Lung (tissue), 12 donors: ENCODE data around the gene C1orf56. TPM values are rescaled to one million over a fixed set of nuclear protein-coding genes. Genes with fewer than 3 reads are reported as not detected.

Experiments
- ATAC-seq: fragments of 200-7000 bp; cut with Tn5 transposase; one replicate; pipeline ENCODE4 v1.9.1; 2020; ENCODE audit warnings: moderate number of reproducible peaks; ENCODE audit not compliant: insufficient read depth, low FRiP score
- DNase-seq, 3 donors: peaks; one replicate each; pipeline ENCODE4 v3.0.0-alpha.2; 2013 to 2017
- H3K27ac ChIP-seq, 2 donors: one replicate each; pipeline ENCODE4 v1.5.1; 2013; ENCODE audit warnings: mild to moderate bottlenecking in 2 of 2, moderate library complexity in 2 of 2, control low read depth in 1 of 2, inconsistent platforms in 1 of 2, low read depth in 1 of 2, low read length in 1 of 2
- H3K27me3 ChIP-seq, 3 donors: one replicate each; pipeline ENCODE4 v1.5.1; 2013; ENCODE audit warnings: low read length in 2 of 3; ENCODE audit not compliant: control insufficient read depth in 3 of 3, insufficient read depth in 3 of 3
- H3K36me3 ChIP-seq, 4 donors: one replicate each; pipeline ENCODE4 v1.5.1; 2013; ENCODE audit warnings: low read length in 4 of 4, mild to moderate bottlenecking in 1 of 4, moderate library complexity in 1 of 4; ENCODE audit not compliant: control insufficient read depth in 4 of 4, insufficient read depth in 4 of 4
- H3K4me1 ChIP-seq, 5 donors: one replicate each; pipeline ENCODE4 v1.5.1; 2013; ENCODE audit warnings: low read length in 5 of 5, mild to moderate bottlenecking in 2 of 5, moderate library complexity in 1 of 5; ENCODE audit not compliant: control insufficient read depth in 5 of 5, insufficient read depth in 5 of 5
- H3K4me3 ChIP-seq: one replicate; pipeline ENCODE4 v1.5.1; 2013; ENCODE audit warnings: mild to moderate bottlenecking, control low read depth, moderate library complexity
- H3K9ac ChIP-seq, 2 donors: one replicate each; pipeline ENCODE4 v1.5.1; 2013; ENCODE audit warnings: low read length in 2 of 2, control low read depth in 1 of 2; ENCODE audit not compliant: insufficient read depth in 1 of 2
- H3K9me3 ChIP-seq, 4 donors: one replicate each; pipeline ENCODE4 v1.5.1; 2013; ENCODE audit warnings: low read length in 3 of 4, mild to moderate bottlenecking in 1 of 4, moderate library complexity in 1 of 4; ENCODE audit not compliant: control insufficient read depth in 4 of 4, insufficient read depth in 3 of 4
- WGBS, 2 donors: extraction: QIAGEN DNeasy Blood & Tissue Kit; methylation state at CpG; one replicate each; pipeline ENCODE4 v1.1.7; 2013; 5-methylcytosine and 5-hydroxymethylcytosine counted together
- polyA plus RNA-seq, 2 donors: library from polyadenylated mRNA; stranded (reverse); fragments of 200-250 nt; gene quantifications; one replicate each; pipeline ENCODE4 v1.2.1, GENCODE V29; 2013
- total RNA-seq, 2 donors: library from RNA; depleted of rRNA in 1 of 2; stranded (reverse); fragments of >200 nt in 1 of 2; gene quantifications; one replicate each; pipeline ENCODE4 v1.2.1, GENCODE V29; 2014 to 2021
- TF ChIP-seq, protein P1 (sequence below): IDR thresholded peaks from 2 replicates; pipeline ENCODE4 v1.5.1; 2012; ENCODE audit warnings: mild to moderate bottlenecking; ENCODE audit errors: control extremely low read depth, extremely low read depth
- donor health status: control.
- donor health status: control.
- donor health status: Bipolar disorder and iron deficiency.
- donor health status: healthy.
- donor health status: DM: yes; HTN: yes; CAD: no.

C1orf56 gene
- total and polyA plus RNA-seq, 4 donors = 2.3 to 4.9 (median 3.9) TPM

DNA sequence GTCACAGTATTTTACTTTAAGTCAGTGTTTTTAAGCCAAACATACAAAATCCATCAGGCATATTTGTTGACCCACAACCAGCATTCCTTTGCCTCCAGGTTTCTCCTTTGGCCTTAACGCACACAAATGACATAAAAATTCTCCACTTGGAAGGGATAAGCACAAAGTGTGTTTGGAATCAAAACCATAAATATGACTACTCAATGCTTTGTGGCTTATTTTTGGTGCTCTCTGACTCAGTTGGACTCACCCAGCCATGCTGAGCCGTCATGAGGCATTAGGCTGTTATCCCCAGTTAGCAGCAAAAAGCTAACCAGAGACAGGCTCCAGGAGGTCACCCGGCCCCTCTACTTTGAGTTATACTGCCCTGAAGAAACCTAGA lies 38.4 kb upstream of the C1orf56 start:
- no peaks in the 10 kb centered on the region for H3K27me3 ChIP-seq
- H3K9ac ChIP-seq = peak overlapping the region; percentile 94 to 98
- peak overlapping the region; percentile 19 to 75 for H3K27ac ChIP-seq
- H3K4me3 ChIP-seq = peak overlapping the region; percentile 74
- no peak for DNase-seq
- ATAC-seq = no peak
- peaks cover 6 to 56% (median 20%) of the 10 kb centered on the region in 5 donors for H3K4me1 ChIP-seq
- no peaks in the 10 kb centered on the region for H3K9me3 ChIP-seq
- H3K36me3 ChIP-seq = no peaks in the 10 kb centered on the region
- WGBS, 2 donors = 62 to 76% methylated on average over 3 of the region's 3 CpGs
- TF ChIP-seq, protein P1, sequence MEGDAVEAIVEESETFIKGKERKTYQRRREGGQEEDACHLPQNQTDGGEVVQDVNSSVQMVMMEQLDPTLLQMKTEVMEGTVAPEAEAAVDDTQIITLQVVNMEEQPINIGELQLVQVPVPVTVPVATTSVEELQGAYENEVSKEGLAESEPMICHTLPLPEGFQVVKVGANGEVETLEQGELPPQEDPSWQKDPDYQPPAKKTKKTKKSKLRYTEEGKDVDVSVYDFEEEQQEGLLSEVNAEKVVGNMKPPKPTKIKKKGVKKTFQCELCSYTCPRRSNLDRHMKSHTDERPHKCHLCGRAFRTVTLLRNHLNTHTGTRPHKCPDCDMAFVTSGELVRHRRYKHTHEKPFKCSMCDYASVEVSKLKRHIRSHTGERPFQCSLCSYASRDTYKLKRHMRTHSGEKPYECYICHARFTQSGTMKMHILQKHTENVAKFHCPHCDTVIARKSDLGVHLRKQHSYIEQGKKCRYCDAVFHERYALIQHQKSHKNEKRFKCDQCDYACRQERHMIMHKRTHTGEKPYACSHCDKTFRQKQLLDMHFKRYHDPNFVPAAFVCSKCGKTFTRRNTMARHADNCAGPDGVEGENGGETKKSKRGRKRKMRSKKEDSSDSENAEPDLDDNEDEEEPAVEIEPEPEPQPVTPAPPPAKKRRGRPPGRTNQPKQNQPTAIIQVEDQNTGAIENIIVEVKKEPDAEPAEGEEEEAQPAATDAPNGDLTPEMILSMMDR = no peak

DNA sequence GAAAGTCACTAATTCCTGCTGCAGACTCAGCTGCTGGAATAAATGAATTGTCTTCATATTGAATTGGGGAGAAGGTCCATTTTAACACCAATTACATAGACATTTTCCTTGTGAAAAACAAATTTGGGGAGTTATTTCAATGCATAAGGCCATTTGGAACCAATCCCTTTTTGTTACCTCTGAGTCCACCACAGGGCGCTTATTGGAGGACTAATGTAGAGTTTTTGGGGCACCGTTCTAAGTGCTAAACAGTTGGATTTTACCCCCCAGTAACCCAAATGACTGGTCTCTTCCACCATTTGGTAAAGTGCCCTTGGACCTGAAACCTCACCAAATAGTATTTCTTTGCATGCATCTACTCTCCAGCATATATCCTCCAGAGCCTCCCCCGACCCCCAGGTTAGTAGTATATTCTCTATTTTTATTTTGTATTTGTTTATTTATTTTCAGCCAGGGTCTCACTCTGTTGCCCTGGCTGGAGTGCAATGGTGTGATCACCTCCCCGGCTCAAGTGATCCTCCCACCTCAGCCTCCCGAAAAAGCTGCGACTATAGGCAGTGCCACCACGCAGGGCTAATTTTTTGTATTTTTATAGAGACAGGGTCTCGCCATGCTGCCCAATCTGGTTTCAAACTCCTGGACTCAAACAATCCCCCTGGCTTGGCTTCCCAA lies 37.7 kb upstream of the C1orf56 start:
- ATAC-seq = no peak
- TF ChIP-seq, protein P1 = no peak
- peaks cover 6 to 51% (median 19%) of the 10 kb centered on the region in 5 donors for H3K4me1 ChIP-seq
- no peak overlapping the region for H3K4me3 ChIP-seq
- H3K9me3 ChIP-seq = no peaks in the 10 kb centered on the region
- H3K27me3 ChIP-seq = no peaks in the 10 kb centered on the region
- no peak for DNase-seq
- WGBS, 2 donors = 97 to 98% methylated on average over 8 of the region's 8 CpGs
- no peaks in the 10 kb centered on the region for H3K36me3 ChIP-seq
- no peak overlapping the region for H3K27ac ChIP-seq
- H3K9ac ChIP-seq = peak overlapping the region in 1 of 2 donors; percentile 98

DNA sequence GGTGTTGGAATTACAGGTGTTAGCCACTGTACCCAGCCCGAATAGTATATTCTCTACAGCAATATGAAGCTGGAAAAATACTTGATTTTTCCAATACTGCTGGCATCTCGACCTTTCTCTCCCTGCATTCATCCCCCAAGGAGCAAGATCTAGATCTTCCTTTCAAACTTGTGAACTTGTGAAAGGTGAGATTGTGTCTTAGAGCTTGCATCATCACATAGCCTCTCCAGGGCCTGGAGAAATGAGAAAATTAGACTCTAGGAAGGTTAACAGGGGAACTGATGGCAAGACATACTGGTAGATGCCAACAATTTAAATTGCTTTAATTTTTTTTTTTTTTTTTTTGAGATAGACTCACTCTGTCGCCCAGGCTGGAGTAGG lies 37.2 kb upstream of the C1orf56 start:
- no peaks in the 10 kb centered on the region for H3K9me3 ChIP-seq
- no peaks in the 10 kb centered on the region for H3K36me3 ChIP-seq
- H3K9ac ChIP-seq = no peak overlapping the region
- ATAC-seq (no peak), DNase-seq (no peak)
- TF ChIP-seq, protein P1 = no peak
- H3K4me3 ChIP-seq = no peak overlapping the region
- no peaks in the 10 kb centered on the region for H3K27me3 ChIP-seq
- 90 to 94% methylated on average over 3 of the region's 3 CpGs for WGBS, 2 donors
- H3K4me1 ChIP-seq = peaks cover 6 to 46% (median 18%) of the 10 kb centered on the region in 5 donors
- no peak overlapping the region for H3K27ac ChIP-seq
